ENCODE measurements around the gene PLEK.

PLEK gene

GRCh38 chr2:68403199-68403644, 38.1 kb downstream of the PLEK start:
- Histone ChIP-seq H3K4me1 (ENCODE audit: control insufficient read depth, insufficient read depth, low read length) (no peaks in the 10 kb centered on the region), H3K36me3 (ENCODE audit: control insufficient read depth, insufficient read depth, low read length) (no peaks in the 10 kb centered on the region), H3K4me3 (ENCODE audit: low read depth, low read length) (no peak overlapping the region), H3K9me3 (ENCODE audit: control insufficient read depth, insufficient read depth, low read length) (no peaks in the 10 kb centered on the region), H3K27ac (ENCODE audit: low read depth, low read length) (no peak overlapping the region), H3K27me3 (ENCODE audit: control insufficient read depth, insufficient read depth, low read length) (no peaks in the 10 kb centered on the region), H3K9ac (ENCODE audit: low read depth, low read length) (no peak overlapping the region)

- H3K9ac ChIP-seq (ENCODE audit: low read depth, low read length) = no peak overlapping the region
- H3K4me3 ChIP-seq (ENCODE audit: low read depth, low read length) = no peak overlapping the region
- H3K27ac ChIP-seq (ENCODE audit: low read depth, low read length) = no peak overlapping the region
- no peaks in the 10 kb centered on the region for H3K36me3 ChIP-seq (ENCODE audit: control insufficient read depth, insufficient read depth, low read length)
- no peaks in the 10 kb centered on the region for H3K4me1 ChIP-seq (ENCODE audit: control insufficient read depth, insufficient read depth, low read length)
- H3K27me3 ChIP-seq (ENCODE audit: control insufficient read depth, insufficient read depth, low read length) = no peaks in the 10 kb centered on the region
- H3K9me3 ChIP-seq (ENCODE audit: control insufficient read depth, insufficient read depth, low read length) = no peaks in the 10 kb centered on the region
These were observed 39.1 kb downstream of the PLEK start for GRCh38 chr2:68404164-68404563.

GRCh38 chr2:68404893-68405799, 40.1 kb downstream of the PLEK start:
- no peaks in the 10 kb centered on the region for H3K36me3 ChIP-seq (ENCODE audit: control insufficient read depth, insufficient read depth, low read length)
- H3K27me3 ChIP-seq (ENCODE audit: control insufficient read depth, insufficient read depth, low read length) = no peaks in the 10 kb centered on the region
- no peak overlapping the region for H3K9ac ChIP-seq (ENCODE audit: low read depth, low read length)
- no peak overlapping the region for H3K4me3 ChIP-seq (ENCODE audit: low read depth, low read length)
- H3K9me3 ChIP-seq (ENCODE audit: control insufficient read depth, insufficient read depth, low read length) = no peaks in the 10 kb centered on the region
- no peak overlapping the region for H3K27ac ChIP-seq (ENCODE audit: low read depth, low read length)
- H3K4me1 ChIP-seq (ENCODE audit: control insufficient read depth, insufficient read depth, low read length) = no peaks in the 10 kb centered on the region

- Histone ChIP-seq H3K27ac (ENCODE audit: low read depth, low read length) (no peak overlapping the region), H3K9me3 (ENCODE audit: control insufficient read depth, insufficient read depth, low read length) (no peaks in the 10 kb centered on the region), H3K9ac (ENCODE audit: low read depth, low read length) (no peak overlapping the region), H3K4me3 (ENCODE audit: low read depth, low read length) (no peak overlapping the region), H3K27me3 (ENCODE audit: control insufficient read depth, insufficient read depth, low read length) (no peaks in the 10 kb centered on the region), H3K4me1 (ENCODE audit: control insufficient read depth, insufficient read depth, low read length) (no peaks in the 10 kb centered on the region), H3K36me3 (ENCODE audit: control insufficient read depth, insufficient read depth, low read length) (no peaks in the 10 kb centered on the region)
These were observed 46.5 kb downstream of the PLEK start for GRCh38 chr2:68411397-68412126.

DNA sequence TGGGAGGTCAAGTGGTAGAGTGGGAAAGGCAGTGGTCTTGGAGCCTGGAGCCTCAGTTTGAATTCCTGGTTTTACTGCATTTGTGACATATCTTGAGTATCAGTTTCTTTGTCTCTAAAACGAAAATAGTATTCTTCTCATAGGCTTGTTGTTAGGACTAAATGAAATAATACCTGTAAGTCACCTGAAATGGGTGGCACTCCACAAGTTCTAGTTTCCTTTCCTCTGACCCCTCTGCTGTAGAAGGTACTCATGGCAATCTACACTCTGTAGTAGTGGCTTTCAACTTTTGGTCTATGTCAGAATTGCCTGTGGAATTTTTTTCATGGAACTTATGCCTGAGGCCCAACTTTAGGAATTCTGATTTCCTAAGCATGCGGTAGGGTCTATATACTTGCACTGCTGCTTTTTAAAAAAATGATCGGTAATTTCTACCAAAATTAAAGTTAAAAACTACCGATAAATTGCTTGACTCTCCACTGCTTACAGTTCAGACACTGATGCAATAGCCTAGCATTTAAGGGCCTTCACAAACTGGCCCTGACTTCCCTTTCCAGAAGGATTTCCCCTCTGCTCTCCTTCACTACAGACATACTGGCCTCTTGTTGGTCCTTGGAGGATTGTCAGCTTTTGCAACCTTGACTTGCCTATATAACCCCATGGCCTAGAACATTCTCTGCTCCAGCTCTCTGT, 47.2 kb downstream of the PLEK start:
- no peak overlapping the region for H3K27ac ChIP-seq (ENCODE audit: low read depth, low read length)
- H3K36me3 ChIP-seq (ENCODE audit: control insufficient read depth, insufficient read depth, low read length) = no peaks in the 10 kb centered on the region
- H3K4me3 ChIP-seq (ENCODE audit: low read depth, low read length) = no peak overlapping the region
- H3K9me3 ChIP-seq (ENCODE audit: control insufficient read depth, insufficient read depth, low read length) = no peaks in the 10 kb centered on the region
- no peaks in the 10 kb centered on the region for H3K27me3 ChIP-seq (ENCODE audit: control insufficient read depth, insufficient read depth, low read length)
- H3K4me1 ChIP-seq (ENCODE audit: control insufficient read depth, insufficient read depth, low read length) = no peaks in the 10 kb centered on the region
- H3K9ac ChIP-seq (ENCODE audit: low read depth, low read length) = no peak overlapping the region

DNA sequence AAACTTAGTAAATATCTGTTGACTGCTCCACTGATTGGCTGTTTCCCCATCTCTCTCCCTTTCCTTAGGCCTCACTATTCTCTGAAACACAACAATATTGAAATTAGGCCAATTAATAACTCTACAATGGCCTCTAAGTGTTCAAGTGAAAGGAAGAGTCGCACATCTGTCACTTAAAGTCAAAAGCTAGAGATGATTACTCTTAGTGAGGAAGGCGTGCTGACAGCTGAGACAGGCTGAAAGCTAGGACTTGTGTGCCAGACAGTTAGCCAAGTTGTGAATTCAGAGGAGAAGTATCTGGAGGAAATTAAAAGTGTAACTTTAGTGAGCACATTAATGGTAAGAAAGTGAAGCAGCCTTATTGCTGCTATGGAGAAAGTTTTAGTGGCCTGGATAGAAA, 48.4 kb downstream of the PLEK start:
- Histone ChIP-seq H3K9me3 (ENCODE audit: control insufficient read depth, insufficient read depth, low read length) (no peaks in the 10 kb centered on the region), H3K4me1 (ENCODE audit: control insufficient read depth, insufficient read depth, low read length) (peaks cover 7% of the 10 kb centered on the region), H3K4me3 (ENCODE audit: low read depth, low read length) (no peak overlapping the region), H3K9ac (ENCODE audit: low read depth, low read length) (no peak overlapping the region), H3K27ac (ENCODE audit: low read depth, low read length) (no peak overlapping the region), H3K36me3 (ENCODE audit: control insufficient read depth, insufficient read depth, low read length) (no peaks in the 10 kb centered on the region), H3K27me3 (ENCODE audit: control insufficient read depth, insufficient read depth, low read length) (no peaks in the 10 kb centered on the region)

- H3K9ac ChIP-seq (ENCODE audit: low read depth, low read length) = no peak overlapping the region
- peaks cover 16% of the 10 kb centered on the region for H3K4me1 ChIP-seq (ENCODE audit: control insufficient read depth, insufficient read depth, low read length)
- no peak overlapping the region for H3K27ac ChIP-seq (ENCODE audit: low read depth, low read length)
- H3K4me3 ChIP-seq (ENCODE audit: low read depth, low read length) = no peak overlapping the region
- no peaks in the 10 kb centered on the region for H3K27me3 ChIP-seq (ENCODE audit: control insufficient read depth, insufficient read depth, low read length)
- no peaks in the 10 kb centered on the region for H3K9me3 ChIP-seq (ENCODE audit: control insufficient read depth, insufficient read depth, low read length)
- no peaks in the 10 kb centered on the region for H3K36me3 ChIP-seq (ENCODE audit: control insufficient read depth, insufficient read depth, low read length)
These were observed 49.4 kb downstream of the PLEK start for GRCh38 chr2:68414452-68414851.

DNA sequence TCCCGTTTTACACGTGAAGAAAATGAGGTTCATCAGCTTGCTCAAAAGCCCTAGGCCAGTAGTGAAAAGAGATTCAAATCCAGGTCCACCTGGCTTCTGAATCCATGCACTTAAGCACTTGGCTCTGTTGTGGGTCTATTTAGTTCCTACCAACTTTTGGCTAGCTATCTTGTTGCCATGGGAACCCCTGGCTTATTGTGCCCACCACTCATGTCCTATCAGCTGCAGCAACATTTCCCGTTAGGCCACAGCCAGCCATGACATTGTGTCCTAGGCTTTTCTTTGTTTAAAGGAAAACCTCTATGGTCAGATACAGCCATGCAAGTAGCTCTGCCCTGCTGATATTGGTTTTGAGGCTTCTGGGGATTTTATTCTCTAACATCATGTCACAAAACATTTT, 49.8 kb downstream of the PLEK start:
- Histone ChIP-seq H3K9ac (ENCODE audit: low read depth, low read length) (no peak overlapping the region), H3K36me3 (ENCODE audit: control insufficient read depth, insufficient read depth, low read length) (no peaks in the 10 kb centered on the region), H3K27ac (ENCODE audit: low read depth, low read length) (no peak overlapping the region), H3K27me3 (ENCODE audit: control insufficient read depth, insufficient read depth, low read length) (no peaks in the 10 kb centered on the region), H3K9me3 (ENCODE audit: control insufficient read depth, insufficient read depth, low read length) (no peaks in the 10 kb centered on the region), H3K4me3 (ENCODE audit: low read depth, low read length) (no peak overlapping the region), H3K4me1 (ENCODE audit: control insufficient read depth, insufficient read depth, low read length) (peaks cover 20% of the 10 kb centered on the region)

DNA sequence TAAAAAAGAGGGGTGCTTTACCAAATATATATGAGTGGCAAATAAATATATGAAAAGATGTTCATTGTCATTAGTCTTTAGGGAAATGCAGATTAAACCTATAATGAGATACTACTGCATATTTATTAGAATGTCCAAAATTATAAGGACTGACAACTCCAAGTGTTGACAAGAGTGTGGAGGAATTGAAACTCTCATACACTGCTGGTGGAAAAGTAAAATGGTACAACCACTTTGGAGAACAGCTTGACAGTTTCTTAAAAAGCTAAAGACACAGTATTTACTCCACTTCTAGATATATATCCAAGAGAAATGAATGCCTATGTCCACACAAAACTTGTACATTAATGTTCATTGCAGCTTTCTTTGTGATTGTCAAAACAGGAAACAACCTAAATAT, 50.4 kb downstream of the PLEK start:
- no peak overlapping the region for H3K9ac ChIP-seq (ENCODE audit: low read depth, low read length)
- H3K9me3 ChIP-seq (ENCODE audit: control insufficient read depth, insufficient read depth, low read length) = no peaks in the 10 kb centered on the region
- H3K36me3 ChIP-seq (ENCODE audit: control insufficient read depth, insufficient read depth, low read length) = no peaks in the 10 kb centered on the region
- no peak overlapping the region for H3K4me3 ChIP-seq (ENCODE audit: low read depth, low read length)
- peaks cover 20% of the 10 kb centered on the region for H3K4me1 ChIP-seq (ENCODE audit: control insufficient read depth, insufficient read depth, low read length)
- no peaks in the 10 kb centered on the region for H3K27me3 ChIP-seq (ENCODE audit: control insufficient read depth, insufficient read depth, low read length)
- H3K27ac ChIP-seq (ENCODE audit: low read depth, low read length) = no peak overlapping the region

DNA sequence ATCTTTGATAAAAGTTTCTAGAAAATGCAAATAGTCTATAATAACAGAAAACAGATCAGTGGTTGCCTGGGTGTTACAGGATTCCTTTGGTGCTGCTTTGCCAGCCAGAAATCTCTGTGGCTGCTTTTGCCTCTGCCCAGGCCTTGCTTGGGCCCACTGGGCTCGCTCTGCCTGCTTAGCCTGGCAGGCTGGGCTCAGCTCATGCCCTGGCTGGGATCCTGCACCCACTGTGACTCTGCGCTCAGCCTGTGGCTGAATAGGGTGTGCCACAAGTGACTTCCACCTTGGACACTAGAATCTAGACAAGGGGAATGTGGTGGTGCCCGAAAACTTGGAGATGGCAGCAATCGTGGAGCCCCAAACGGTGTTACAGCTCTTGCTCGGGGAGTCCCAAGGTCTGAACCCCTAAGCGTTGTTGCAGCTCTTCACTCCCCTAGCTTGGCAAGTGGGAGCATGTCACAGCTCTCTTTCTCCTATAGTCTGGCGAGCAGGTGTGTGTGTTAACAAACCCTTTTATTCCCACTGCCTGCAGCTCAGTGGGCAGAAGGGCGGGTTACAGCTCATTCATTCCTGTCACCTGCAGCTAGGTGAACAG, 51.1 kb downstream of the PLEK start:
- Histone ChIP-seq H3K27me3 (ENCODE audit: control insufficient read depth, insufficient read depth, low read length) (no peaks in the 10 kb centered on the region), H3K4me3 (ENCODE audit: low read depth, low read length) (no peak overlapping the region), H3K36me3 (ENCODE audit: control insufficient read depth, insufficient read depth, low read length) (no peaks in the 10 kb centered on the region), H3K9ac (ENCODE audit: low read depth, low read length) (no peak overlapping the region), H3K4me1 (ENCODE audit: control insufficient read depth, insufficient read depth, low read length) (peaks cover 20% of the 10 kb centered on the region), H3K27ac (ENCODE audit: low read depth, low read length) (no peak overlapping the region), H3K9me3 (ENCODE audit: control insufficient read depth, insufficient read depth, low read length) (no peaks in the 10 kb centered on the region)

Data from HUES48 (cell line).